HepG2 (cell line): ENCODE data around the gene KCNB1. TPM values are rescaled to one million over a fixed set of nuclear protein-coding genes. Genes with fewer than 3 reads are reported as not detected.

Experiments
- ATAC-seq: fragments of 200-7000 bp; cut with Tn5 transposase; 3 replicates; pipeline ENCODE4 v1.9.1; 2020; ENCODE audit warnings: mild to moderate bottlenecking, moderate library complexity
- BruUV-seq: library from RNA; stranded (reverse); fragments of 400-500 nt; replicated peaks from 2 replicates; lab custom pipeline; 2021; lab: Mats Ljungman, UMichigan
- CTCF ChIA-PET: fragments of 300-600 bp; formaldehyde crosslinking; extraction: SDS; loops from one replicate; lab custom pipeline; 2021; ENCODE audit warnings: low total read pairs, inconsistent platforms, low intra/inter-chr PET ratio; lab: Yijun Ruan, JAX
- POLR2A ChIA-PET: fragments of 350-600 bp; sonication (Branson Sonifier 250); formaldehyde crosslinking; loops from one replicate; lab custom pipeline; 2020; ENCODE audit warnings: antibody characterized with exemption, inconsistent platforms; lab: Yijun Ruan, JAX
- DNase-seq: peaks from one replicate; pipeline ENCODE4 v3.0.0-alpha.2; 2015; ENCODE audit warnings: low spot score
- FAIRE-seq: peaks from 3 replicates; lab custom pipeline; 2011; peaks lifted over from hg19 to GRCh38; lab: Jason Lieb, UNC
- H2AFZ ChIP-seq: one replicate; pipeline ENCODE4 v1.6.1; 2011; ENCODE audit warnings: low read length, inconsistent platforms
- H3K27ac ChIP-seq: fragments of 300-600 bp; 3 replicates; pipeline ENCODE4 v1.8.0; 2011; ENCODE audit warnings: mixed run types, mild to moderate bottlenecking, mixed read lengths, low read length, inconsistent platforms; ENCODE audit not compliant: insufficient read depth; ENCODE audit errors: extremely low read length
- H3K27me3 ChIP-seq, 2 experiments: fragments of 200-600 bp in 1 of 2; 2 replicates in 1 of 2; 3 replicates in 1 of 2; pipeline versions ENCODE4 v1.6.0 to v1.8.0; 2011; ENCODE audit warnings: low read length in 2 of 2, mild to moderate bottlenecking in 2 of 2, moderate library complexity in 2 of 2, inconsistent platforms in 1 of 2; ENCODE audit not compliant: insufficient read depth in 2 of 2, control insufficient read depth in 1 of 2
- H3K36me3 ChIP-seq, 2 experiments: fragments of 200-600 bp in 1 of 2; replicated peaks in 1 of 2; 2 replicates in 1 of 2; 3 replicates in 1 of 2; pipeline versions ENCODE4 v1.5.1 to v1.8.0; 2011; ENCODE audit warnings: low read length in 2 of 2, inconsistent platforms in 1 of 2; ENCODE audit not compliant: insufficient read depth in 2 of 2, control insufficient read depth in 1 of 2
- H3K4me1 ChIP-seq: 2 replicates; pipeline ENCODE4 v1.5.1; 2012; ENCODE audit warnings: low read length, inconsistent platforms; ENCODE audit not compliant: insufficient read depth
- H3K4me2 ChIP-seq: 2 replicates; pipeline ENCODE4 v1.6.0; 2011; ENCODE audit warnings: low read depth, low read length, inconsistent platforms
- H3K4me3 ChIP-seq, 3 experiments: fragments of 200-600 bp in 1 of 3; sonication (generic), shearing (Covaris generic) in 1 of 3; replicated peaks in 1 of 3; 2 replicates each; pipeline ENCODE4 v1.5.1; 2011 to 2016; ENCODE audit warnings: low read length in 3 of 3, inconsistent platforms in 2 of 3, low read depth in 2 of 3, mild to moderate bottlenecking in 2 of 3, control low read depth in 1 of 3, mixed read lengths in 1 of 3; ENCODE audit not compliant: insufficient read depth in 1 of 3
- H3K79me2 ChIP-seq: one replicate; pipeline ENCODE4 v1.6.1; 2011; ENCODE audit warnings: low read length, inconsistent platforms; ENCODE audit not compliant: insufficient read depth
- H3K9ac ChIP-seq: 2 replicates; pipeline ENCODE4 v1.6.0; 2011; ENCODE audit warnings: mild to moderate bottlenecking, low read depth, low read length, inconsistent platforms; ENCODE audit not compliant: insufficient read depth
- H3K9me3 ChIP-seq: 2 replicates; pipeline ENCODE4 v1.5.1; 2012; ENCODE audit warnings: mild to moderate bottlenecking, low read length
- H4K20me1 ChIP-seq: 2 replicates; pipeline ENCODE4 v1.6.0; 2011; ENCODE audit warnings: inconsistent platforms, mild to moderate bottlenecking, low read length, moderate library complexity; ENCODE audit not compliant: insufficient read depth
- ARNT2 ChIP-seq: sonication (generic); formaldehyde crosslinking; IDR thresholded peaks from 2 replicates; pipeline ENCODE4 v1.8.0; 2022; ENCODE audit warnings: mild to moderate bottlenecking, low read depth, missing genetic modification reagents, moderate library complexity
- CCAR2 ChIP-seq: fragments of 200-400 bp; formaldehyde crosslinking; optimal IDR thresholded peaks from 2 replicates; pipeline ENCODE3; 2018; ENCODE audit warnings: low read depth, mild to moderate bottlenecking, low read length, moderate library complexity
- FUBP1 ChIP-seq: sonication (generic); formaldehyde crosslinking; IDR thresholded peaks from 2 replicates; pipeline ENCODE4 v1.5.1; 2020; ENCODE audit warnings: missing genetic modification reagents, mild to moderate bottlenecking, borderline replicate concordance
- GLI4 ChIP-seq: sonication (generic); formaldehyde crosslinking; IDR thresholded peaks from 2 replicates; pipeline ENCODE4 v1.5.1; 2020; ENCODE audit warnings: missing genetic modification reagents, mild to moderate bottlenecking, moderate library complexity, borderline replicate concordance
- GPBP1L1 ChIP-seq: sonication (generic); formaldehyde crosslinking; IDR thresholded peaks from 2 replicates; pipeline ENCODE4 v1.5.0; 2020; ENCODE audit warnings: mild to moderate bottlenecking, missing genetic modification reagents
- HDAC2 ChIP-seq: sonication (generic); formaldehyde crosslinking; IDR thresholded peaks from 2 replicates; pipeline ENCODE4 v1.4.0; 2020; ENCODE audit warnings: missing genetic modification reagents
- MTA1 ChIP-seq: sonication (generic); formaldehyde crosslinking; IDR thresholded peaks from 2 replicates; pipeline ENCODE4 v1.4.0; 2020; ENCODE audit warnings: missing genetic modification reagents, mild to moderate bottlenecking, borderline replicate concordance
- POLR2AphosphoS2 ChIP-seq: IDR thresholded peaks from 2 replicates; pipeline ENCODE4 v1.6.1; 2011; ENCODE audit warnings: low read depth, low read length, improper control_type of control experiment
- REL ChIP-seq: sonication (generic); formaldehyde crosslinking; conservative IDR thresholded peaks from 2 replicates; pipeline ENCODE4 v1.8.0; 2022; ENCODE audit warnings: mild to moderate bottlenecking, missing genetic modification reagents, moderate library complexity
- TCF7 ChIP-seq: sonication (generic); IDR thresholded peaks from 2 replicates; pipeline ENCODE4 v1.6.1; 2016; ENCODE audit warnings: antibody characterized with exemption, low read depth
- ZBTB21 ChIP-seq: sonication (generic); formaldehyde crosslinking; IDR thresholded peaks from 2 replicates; pipeline ENCODE4 v1.4.0; 2020; ENCODE audit warnings: missing genetic modification reagents
- ZNF138 ChIP-seq: sonication (generic); formaldehyde crosslinking; IDR thresholded peaks from 2 replicates; pipeline ENCODE4 v1.5.0; 2020; ENCODE audit warnings: mild to moderate bottlenecking, low read depth, missing genetic modification reagents
- ZNF160 ChIP-seq: sonication (generic); formaldehyde crosslinking; IDR thresholded peaks from 2 replicates; pipeline ENCODE4 v1.8.0; 2022; ENCODE audit warnings: mild to moderate bottlenecking, inconsistent platforms, missing genetic modification reagents
- ZNF329 ChIP-seq: sonication (generic); formaldehyde crosslinking; IDR thresholded peaks from 2 replicates; pipeline ENCODE4 v1.9.0; 2021; ENCODE audit warnings: low read depth, mild to moderate bottlenecking, missing genetic modification reagents
- ZNF598 ChIP-seq: sonication (generic); formaldehyde crosslinking; IDR thresholded peaks from 2 replicates; pipeline ENCODE4 v1.5.1; 2020; ENCODE audit warnings: mild to moderate bottlenecking, missing genetic modification reagents, borderline replicate concordance
- ZNF605 ChIP-seq: sonication (generic); formaldehyde crosslinking; IDR thresholded peaks from 2 replicates; pipeline ENCODE4 v1.8.0; 2022; ENCODE audit warnings: mild to moderate bottlenecking, missing genetic modification reagents
- ZNF713 ChIP-seq: sonication (generic); formaldehyde crosslinking; IDR thresholded peaks from 2 replicates; pipeline ENCODE4 v1.4.0; 2020; ENCODE audit warnings: mild to moderate bottlenecking, missing genetic modification reagents
- WGBS: methylation state at CpG from one replicate; pipeline ENCODE4 v1.1.6; 2017; ENCODE audit warnings: low lambda C conversion rate; 5-methylcytosine and 5-hydroxymethylcytosine counted together
- in situ Hi-C: cut with HindIII; loops from 2 replicates; pipeline ENCODE4 v1.10.0; 2017; ENCODE audit warnings: low pct_unique_long_range_greater_than_20kb; ENCODE audit not compliant: extremely low pct_ligation_motif_present
- intact Hi-C: fragments of 100-400 bp; cut with micrococcal nuclease; formaldehyde crosslinking; loops from one replicate; pipeline ENCODE4 v1.10.0; 2022; ENCODE audit not compliant: unreplicated experiment
- polyA plus RNA-seq, 8 experiments: library from polyadenylated mRNA; depleted of rRNA in 3 of 8; stranded (reverse) in 7 of 8; unstranded in 1 of 8; fragments of >200 nt; fragmentation: Illumina TruSeq in 4 of 8; extraction: Trizol in 4 of 8; gene quantifications; 2 replicates each; pipeline versions ENCODE4 v1.2.1 to v1.2.3, GENCODE V29; 2011 to 2016; ENCODE audit warnings: low read depth in 4 of 8, missing spikeins in 1 of 8, mixed read lengths in 1 of 8; ENCODE audit not compliant: insufficient read depth in 1 of 8
- total RNA-seq, 5 experiments: library from RNA; depleted of rRNA; stranded (reverse); fragments of >200 nt; fragmentation: Illumina TruSeq; extraction: Trizol; gene quantifications; 2 replicates each; pipeline ENCODE4 v1.2.3, GENCODE V29; 2016; ENCODE audit warnings: low read depth in 1 of 5
- TF ChIP-seq, protein P1 (sequence below): sonication (generic); formaldehyde crosslinking; IDR thresholded peaks from 2 replicates; pipeline ENCODE4 v1.4.0; 2020; ENCODE audit warnings: missing genetic modification reagents

KCNB1 gene
- total and polyA plus RNA-seq, 2 of the 13 experiments (the other 11 are each of a cell fraction or from before 2014, with no cell fraction given), result 0.02 TPM; not detected in 1

DNA sequence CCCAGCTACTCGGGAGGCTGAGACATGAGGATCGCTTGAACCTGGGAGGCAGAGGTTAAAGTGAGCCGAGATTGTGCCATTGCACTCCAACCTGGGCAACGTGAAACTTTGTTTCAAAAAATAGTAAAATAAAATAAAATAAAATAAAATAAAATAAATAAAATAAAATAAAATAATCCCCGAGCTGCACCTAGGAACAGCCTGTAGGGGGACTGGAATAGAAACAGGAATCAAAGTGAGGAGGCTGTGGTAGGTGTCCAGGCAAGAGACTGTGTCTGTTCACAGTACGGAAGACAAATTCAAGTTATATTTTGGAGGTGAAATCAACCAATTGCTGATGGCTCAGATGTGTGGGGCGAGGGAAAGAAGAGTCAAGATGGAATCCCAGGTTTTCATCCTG lies 86.2 kb downstream of the KCNB1 start:
- BruUV-seq, result no TSS peak
- Histone ChIP-seq H3K27me3 (peaks cover 2 to 15% of the 10 kb centered on the region in 2 experiments; a peak in 3 of 5 replicates), H4K20me1 (no peaks in the 10 kb centered on the region), H3K27ac (no peak overlapping the region), H3K9me3 (no peaks in the 10 kb centered on the region), H3K4me1 (no peaks in the 10 kb centered on the region), H3K4me3 (no peak overlapping the region), H3K4me2 (no peak overlapping the region), H3K79me2 (no peaks in the 10 kb centered on the region), H3K36me3 (no peaks in the 10 kb centered on the region), H3K9ac (no peak overlapping the region), H2AFZ (no peak overlapping the region)
- WGBS, result 43% methylated on average over 7 of the region's 7 CpGs
- in situ Hi-C loops, result no loop called here
- ChIA-PET POLR2A (no interaction called here), CTCF (no interaction called here)
- intact Hi-C loops, result no loop called here
- no peak for TF ChIP-seq ZNF605 (CRISPR knock-in tag)
- TF ChIP-seq ZNF138, result no peak
- TF ChIP-seq ZNF713 (CRISPR knock-in tag), result no peak
- TF ChIP-seq, protein P1, sequence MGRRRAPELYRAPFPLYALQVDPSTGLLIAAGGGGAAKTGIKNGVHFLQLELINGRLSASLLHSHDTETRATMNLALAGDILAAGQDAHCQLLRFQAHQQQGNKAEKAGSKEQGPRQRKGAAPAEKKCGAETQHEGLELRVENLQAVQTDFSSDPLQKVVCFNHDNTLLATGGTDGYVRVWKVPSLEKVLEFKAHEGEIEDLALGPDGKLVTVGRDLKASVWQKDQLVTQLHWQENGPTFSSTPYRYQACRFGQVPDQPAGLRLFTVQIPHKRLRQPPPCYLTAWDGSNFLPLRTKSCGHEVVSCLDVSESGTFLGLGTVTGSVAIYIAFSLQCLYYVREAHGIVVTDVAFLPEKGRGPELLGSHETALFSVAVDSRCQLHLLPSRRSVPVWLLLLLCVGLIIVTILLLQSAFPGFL (CRISPR knock-in tag), result no peak
- no peak for TF ChIP-seq GPBP1L1 (CRISPR knock-in tag)
- TF ChIP-seq ZNF329 (CRISPR knock-in tag), result no peak
- TF ChIP-seq ZNF160 (CRISPR knock-in tag), result no peak
- TF ChIP-seq ZNF598 (CRISPR knock-in tag), result no peak
- TF ChIP-seq POLR2AphosphoS2, result no peak
- TF ChIP-seq FUBP1, result no peak
- TF ChIP-seq CCAR2, result no peak
- TF ChIP-seq ZBTB21 (CRISPR knock-in tag), result no peak
- no peak for TF ChIP-seq ARNT2
- no peak for TF ChIP-seq REL (CRISPR knock-in tag)
- no peak for TF ChIP-seq HDAC2 (CRISPR knock-in tag)
- no peak for TF ChIP-seq MTA1
- TF ChIP-seq TCF7, result no peak
- no peak for TF ChIP-seq GLI4 (CRISPR knock-in tag)
- ATAC-seq (no peak), DNase-seq (no peak), FAIRE-seq (no peak)
